Measurements from ENCODE around the gene NDST1.

Gene NDST1

GRCh38 chr5:150535611-150536010, 27.7 kb downstream of the NDST1 start:
- no peak overlapping the region for H3K4me3 ChIP-seq (ENCODE audit: low read depth, low read length)
- no peak for TF ChIP-seq CTCF (conservative IDR thresholded peaks at IDR 0.05; ENCODE audit: low read depth, low read length)
- DNase-seq (ENCODE audit: low read depth) = no peak

GRCh38 chr5:150538007-150538917, 30.3 kb downstream of the NDST1 start:
- no peak overlapping the region for H3K4me3 ChIP-seq (ENCODE audit: low read depth, low read length)
- peak; percentile 28 for DNase-seq (ENCODE audit: low read depth)
- TF ChIP-seq CTCF (conservative IDR thresholded peaks at IDR 0.05; ENCODE audit: low read depth, low read length) = no peak

- TF ChIP-seq CTCF (conservative IDR thresholded peaks at IDR 0.05; ENCODE audit: low read depth, low read length) = no peak
- DNase-seq (ENCODE audit: low read depth) = no peak
- H3K4me3 ChIP-seq (ENCODE audit: low read depth, low read length) = no peak overlapping the region
Observed at GRCh38 chr5:150539206-150539605, 31.3 kb downstream of the NDST1 start.

GRCh38 chr5:150540042-150540441, 32.1 kb downstream of the NDST1 start:
- TF ChIP-seq CTCF (conservative IDR thresholded peaks at IDR 0.05; ENCODE audit: low read depth, low read length) = no peak
- H3K4me3 ChIP-seq (ENCODE audit: low read depth, low read length) = no peak overlapping the region
- no peak for DNase-seq (ENCODE audit: low read depth)

- peak; percentile 98 for DNase-seq (ENCODE audit: low read depth)
- no peak for TF ChIP-seq CTCF (conservative IDR thresholded peaks at IDR 0.05; ENCODE audit: low read depth, low read length)
Observed at GRCh38 chr5:150540615-150541396, 32.9 kb downstream of the NDST1 start.

GRCh38 chr5:150541397-150541675, 33.4 kb downstream of the NDST1 start:
- no peak for TF ChIP-seq CTCF (conservative IDR thresholded peaks at IDR 0.05; ENCODE audit: low read depth, low read length)
- H3K4me3 ChIP-seq (ENCODE audit: low read depth, low read length) = no peak overlapping the region
- no peak for DNase-seq (ENCODE audit: low read depth)

More at GRCh38 chr5:150540615-150541396, 32.9 kb downstream of the NDST1 start:
- H3K4me3 ChIP-seq (ENCODE audit: low read depth, low read length) = no peak overlapping the region

Measured in choroid plexus epithelial cell (primary cell).